ENCODE measurements around the gene MCOLN3. TPM values are rescaled to one million over a fixed set of nuclear protein-coding genes. Genes with fewer than 3 reads are reported as not detected.

Gene MCOLN3
- total RNA-seq, 4 donors from 2014 or later = 1.8 to 21.3 (median 2.8) TPM

DNA sequence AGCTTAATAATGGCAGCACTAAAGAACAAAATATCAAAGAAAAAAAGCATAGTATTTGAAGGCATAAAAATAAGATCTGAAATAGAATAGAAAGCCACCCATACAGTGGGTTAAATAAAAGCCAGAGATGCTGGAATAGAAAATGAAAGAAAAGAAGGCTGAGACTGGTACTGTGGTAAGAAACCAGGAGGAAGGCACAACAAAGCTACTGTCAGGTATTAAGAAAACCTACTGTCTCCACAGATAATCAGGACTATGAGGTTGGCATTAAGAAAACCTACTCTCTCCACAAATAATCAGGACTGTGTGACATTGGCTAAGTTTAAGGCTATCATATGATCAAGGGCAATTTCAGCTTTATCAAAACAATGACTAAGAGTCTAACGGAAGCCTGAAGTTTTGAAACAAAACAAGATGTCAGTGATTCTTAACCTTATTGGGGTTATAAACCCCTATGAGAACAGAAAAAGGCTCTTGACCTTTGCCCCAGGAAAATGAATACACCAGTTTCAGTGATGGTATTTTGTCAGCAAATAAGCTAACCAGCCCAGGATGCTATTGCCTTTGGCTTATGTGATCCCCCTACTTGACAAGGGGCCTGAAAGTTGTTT lies 75.8 kb downstream of the MCOLN3 start:
- Histone ChIP-seq H3K4me1 (no peaks in the 10 kb centered on the region), H3K4me3 (no peak overlapping the region), H3K9me3 (no peaks in the 10 kb centered on the region), H3K36me3 (no peaks in the 10 kb centered on the region), H3K27me3 (no peaks in the 10 kb centered on the region), H3K27ac (no peak overlapping the region)
- no peak for TF ChIP-seq POLR2A (IDR thresholded peaks at IDR 0.05)
- TF ChIP-seq, protein P1, sequence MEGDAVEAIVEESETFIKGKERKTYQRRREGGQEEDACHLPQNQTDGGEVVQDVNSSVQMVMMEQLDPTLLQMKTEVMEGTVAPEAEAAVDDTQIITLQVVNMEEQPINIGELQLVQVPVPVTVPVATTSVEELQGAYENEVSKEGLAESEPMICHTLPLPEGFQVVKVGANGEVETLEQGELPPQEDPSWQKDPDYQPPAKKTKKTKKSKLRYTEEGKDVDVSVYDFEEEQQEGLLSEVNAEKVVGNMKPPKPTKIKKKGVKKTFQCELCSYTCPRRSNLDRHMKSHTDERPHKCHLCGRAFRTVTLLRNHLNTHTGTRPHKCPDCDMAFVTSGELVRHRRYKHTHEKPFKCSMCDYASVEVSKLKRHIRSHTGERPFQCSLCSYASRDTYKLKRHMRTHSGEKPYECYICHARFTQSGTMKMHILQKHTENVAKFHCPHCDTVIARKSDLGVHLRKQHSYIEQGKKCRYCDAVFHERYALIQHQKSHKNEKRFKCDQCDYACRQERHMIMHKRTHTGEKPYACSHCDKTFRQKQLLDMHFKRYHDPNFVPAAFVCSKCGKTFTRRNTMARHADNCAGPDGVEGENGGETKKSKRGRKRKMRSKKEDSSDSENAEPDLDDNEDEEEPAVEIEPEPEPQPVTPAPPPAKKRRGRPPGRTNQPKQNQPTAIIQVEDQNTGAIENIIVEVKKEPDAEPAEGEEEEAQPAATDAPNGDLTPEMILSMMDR (IDR thresholded peaks at IDR 0.05) = no peak
- no peak for DNase-seq

DNA sequence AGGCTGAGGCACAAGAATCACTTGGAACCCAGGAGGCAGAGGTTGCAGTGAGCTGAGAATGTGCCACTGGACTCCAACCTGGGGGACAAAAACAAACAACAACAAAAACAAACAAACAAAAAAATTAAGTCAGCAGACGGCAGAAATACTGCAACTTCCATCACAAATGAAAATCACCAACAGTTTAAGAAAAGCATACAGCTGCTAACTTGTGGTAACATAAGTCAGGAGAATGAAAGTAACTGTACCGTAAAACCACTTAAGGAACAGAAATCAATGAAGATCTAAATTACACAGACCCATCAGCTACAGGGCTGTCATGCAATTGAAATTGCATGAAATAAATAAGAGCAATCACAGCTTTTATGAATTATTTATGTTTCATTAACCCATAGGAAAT lies 76.3 kb downstream of the MCOLN3 start:
- DNase-seq = no peak
- no peaks in the 10 kb centered on the region for H3K36me3 ChIP-seq
- no peak for TF ChIP-seq POLR2A (IDR thresholded peaks at IDR 0.05)
- TF ChIP-seq, protein P1 (IDR thresholded peaks at IDR 0.05) = no peak

DNA sequence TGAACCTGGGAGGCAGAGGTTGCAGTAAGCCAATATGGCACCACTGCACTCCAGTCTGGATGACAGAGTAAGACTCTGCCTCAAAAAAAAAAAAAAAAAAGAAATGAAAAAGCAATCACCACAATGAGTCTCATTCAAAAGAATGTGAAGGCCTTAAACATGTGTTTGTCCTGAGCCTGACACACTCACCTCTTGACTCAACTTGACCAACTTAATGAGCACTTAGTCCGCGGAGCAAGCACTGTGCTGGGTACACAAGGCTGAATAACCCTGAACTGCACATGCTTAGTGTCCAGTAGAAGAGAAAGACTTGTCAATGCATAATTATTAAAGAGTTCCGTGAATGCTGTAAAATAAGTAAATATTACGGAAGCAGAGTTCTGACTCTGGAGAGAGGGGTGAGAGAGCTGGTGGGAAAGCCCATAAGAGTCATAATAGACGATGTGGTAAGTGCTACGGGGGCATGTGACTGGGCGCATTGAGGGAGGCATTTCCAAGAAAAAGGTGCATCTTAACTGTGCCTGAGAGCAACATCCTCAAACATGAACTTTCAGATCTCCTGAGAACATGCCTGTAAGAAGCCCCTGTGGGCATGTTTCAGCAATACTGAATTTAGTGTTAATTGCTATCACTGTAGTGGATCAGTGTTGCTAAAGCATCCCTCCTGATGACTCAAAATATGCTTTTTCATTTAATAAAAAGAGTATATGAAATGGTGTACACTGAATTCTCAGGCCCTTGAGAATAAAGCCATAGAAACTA lies 78.6 kb downstream of the MCOLN3 start:
- TF ChIP-seq, protein P1 (IDR thresholded peaks at IDR 0.05) = no peak
- TF ChIP-seq POLR2A (IDR thresholded peaks at IDR 0.05) = no peak
- Histone ChIP-seq H3K9me3 (no peaks in the 10 kb centered on the region), H3K4me3 (no peak overlapping the region), H3K36me3 (no peaks in the 10 kb centered on the region), H3K27ac (no peak overlapping the region), H3K27me3 (no peaks in the 10 kb centered on the region), H3K4me1 (no peaks in the 10 kb centered on the region)
- no peak for DNase-seq

More for the DNA sequence above, 76.3 kb downstream of the MCOLN3 start:
- Histone ChIP-seq H3K4me1 (no peaks in the 10 kb centered on the region), H3K27ac (no peak overlapping the region), H3K27me3 (no peaks in the 10 kb centered on the region), H3K9me3 (no peaks in the 10 kb centered on the region), H3K4me3 (no peak overlapping the region)

DNA sequence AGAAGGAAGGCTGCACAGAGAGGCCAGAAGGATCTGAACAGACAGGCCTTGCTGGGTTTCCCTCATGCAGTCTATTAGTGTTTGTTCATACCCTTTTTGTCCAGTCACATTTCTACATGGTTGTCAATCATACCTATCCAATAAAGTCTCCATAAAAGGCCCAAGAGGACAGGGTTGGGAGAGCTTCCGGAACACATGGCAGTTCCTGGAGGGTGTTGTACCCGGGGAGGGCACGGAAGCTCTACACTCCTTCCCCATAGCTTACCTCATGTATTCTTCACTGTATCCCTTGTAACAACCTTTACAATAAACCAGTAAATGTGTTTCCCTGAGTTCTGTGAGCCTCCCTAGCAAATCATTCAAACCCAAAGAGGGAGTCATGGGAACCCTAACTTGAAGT lies 79.4 kb downstream of the MCOLN3 start:
- Histone ChIP-seq H3K36me3 (no peaks in the 10 kb centered on the region), H3K4me3 (no peak overlapping the region), H3K4me1 (no peaks in the 10 kb centered on the region), H3K27ac (no peak overlapping the region), H3K27me3 (no peaks in the 10 kb centered on the region), H3K9me3 (no peaks in the 10 kb centered on the region)
- DNase-seq = no peak
- TF ChIP-seq POLR2A (IDR thresholded peaks at IDR 0.05) = no peak
- TF ChIP-seq, protein P1 (IDR thresholded peaks at IDR 0.05) = no peak

DNA sequence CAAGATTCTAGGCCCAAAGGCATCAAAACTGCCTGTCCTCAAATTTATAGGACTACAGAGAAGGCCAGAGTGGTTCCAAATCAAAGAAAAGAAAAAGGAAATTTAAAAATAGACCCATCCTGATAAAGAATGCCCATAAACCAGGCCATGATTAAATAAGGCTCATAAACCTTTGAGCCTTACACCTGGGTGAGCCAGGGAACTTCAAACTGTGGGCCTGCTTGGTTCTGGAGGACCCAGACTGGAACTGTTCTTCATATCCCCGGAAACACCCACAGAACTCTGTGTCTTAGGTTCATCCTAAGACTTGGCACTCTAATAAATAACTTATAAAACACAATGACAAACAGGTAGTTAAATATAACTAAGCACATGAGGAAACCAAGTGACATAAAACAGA lies 80.2 kb downstream of the MCOLN3 start:
- no peaks in the 10 kb centered on the region for H3K4me1 ChIP-seq
- no peak overlapping the region for H3K4me3 ChIP-seq
- no peak for DNase-seq
- no peaks in the 10 kb centered on the region for H3K9me3 ChIP-seq
- TF ChIP-seq POLR2A (IDR thresholded peaks at IDR 0.05) = no peak
- TF ChIP-seq, protein P1 (IDR thresholded peaks at IDR 0.05) = no peak
- H3K27me3 ChIP-seq = no peaks in the 10 kb centered on the region
- H3K27ac ChIP-seq = no peak overlapping the region
- H3K36me3 ChIP-seq = no peaks in the 10 kb centered on the region

Other genes with a start within 250 kb of the MCOLN3 start
- gene LPAR3, start 155.3 kb downstream of the MCOLN3 start, total RNA-seq = 1 to 10 TPM in 1 of 4 donors, not detected in 3; 9.1 TPM
- gene MCOLN2, start 51.4 kb downstream of the MCOLN3 start, total RNA-seq = 10 to 100 TPM in 1 of 4 donors, 1 to 10 TPM in 3; 1.7 to 62.7 (median 5.2) TPM
- gene SYDE2, start 152.5 kb upstream of the MCOLN3 start, total RNA-seq = 10 to 100 TPM in 3 of 4 donors, 1 to 10 TPM in 1; 3.3 to 20.8 (median 14.2) TPM
- gene C1orf52, start 211.2 kb upstream of the MCOLN3 start, total RNA-seq = 10 to 100 TPM; 15.1 to 57.8 (median 18.4) TPM
- gene BCL10, start 228.1 kb upstream of the MCOLN3 start, total RNA-seq = 10 to 100 TPM; 25.6 to 45.7 (median 37.0) TPM